Activated CD8-positive, alpha-beta memory T cell treated with anti-CD3 and anti-CD28 coated beads for 4 hours (primary cell): ENCODE data around the gene HNRNPA3.

Experiments used
- DNase-seq, 2 donors: peaks; one replicate each; pipeline ENCODE4 v3.0.0-alpha.2; 2020; ENCODE audit warnings: low read depth in 2 of 2

The HNRNPA3 gene

DNA sequence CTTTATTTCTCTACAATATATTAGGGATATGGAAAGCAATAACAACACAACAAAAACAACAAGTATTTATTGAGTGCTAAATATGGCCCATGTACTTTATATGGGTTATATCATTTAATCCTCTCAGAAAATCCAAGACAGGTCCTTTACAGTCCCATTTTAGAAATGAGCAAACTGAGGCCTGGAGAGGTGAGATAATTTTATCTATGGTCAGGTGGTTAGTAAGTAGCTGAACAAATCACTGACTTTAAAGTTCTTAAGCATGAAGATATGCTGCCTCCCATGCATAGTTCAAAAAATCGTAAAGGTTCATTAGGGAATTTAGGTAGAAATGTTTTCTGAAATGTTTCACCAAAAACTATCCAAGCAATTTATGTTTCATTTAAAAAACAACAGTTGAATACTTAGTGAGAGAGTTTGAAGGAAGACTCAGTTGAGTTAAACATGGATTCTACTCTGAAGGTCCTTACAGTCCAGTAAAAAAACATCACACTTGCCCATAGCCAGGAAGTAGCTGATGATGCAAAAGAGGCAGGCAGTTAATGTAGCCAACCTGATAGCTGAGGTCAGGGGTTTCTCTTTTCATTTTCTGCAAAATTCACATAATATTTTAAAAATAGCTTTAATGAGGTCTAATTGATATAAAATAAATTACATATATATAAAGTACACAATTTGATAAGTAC, 59.5 kb downstream of the HNRNPA3 start:
- DNase-seq: no peak

DNA sequence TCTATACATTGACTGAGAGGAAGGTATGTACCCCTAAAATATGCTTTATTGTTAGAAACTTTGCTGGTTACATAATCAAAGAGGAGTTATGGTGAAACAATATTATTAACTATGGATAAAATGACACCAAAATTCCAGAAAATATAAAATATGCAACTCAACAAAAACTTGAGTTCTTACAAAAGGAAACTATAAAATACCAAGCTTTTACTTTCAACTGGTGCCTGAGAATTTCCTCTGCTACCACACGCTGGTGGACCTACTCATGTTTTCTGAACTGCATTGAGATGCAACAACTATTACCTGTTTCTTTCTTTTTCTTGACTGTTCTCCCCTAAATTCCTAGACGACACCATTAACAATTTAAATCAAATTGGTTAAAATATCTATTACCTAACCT, 60.2 kb downstream of the HNRNPA3 start:
- no peak for DNase-seq

DNA sequence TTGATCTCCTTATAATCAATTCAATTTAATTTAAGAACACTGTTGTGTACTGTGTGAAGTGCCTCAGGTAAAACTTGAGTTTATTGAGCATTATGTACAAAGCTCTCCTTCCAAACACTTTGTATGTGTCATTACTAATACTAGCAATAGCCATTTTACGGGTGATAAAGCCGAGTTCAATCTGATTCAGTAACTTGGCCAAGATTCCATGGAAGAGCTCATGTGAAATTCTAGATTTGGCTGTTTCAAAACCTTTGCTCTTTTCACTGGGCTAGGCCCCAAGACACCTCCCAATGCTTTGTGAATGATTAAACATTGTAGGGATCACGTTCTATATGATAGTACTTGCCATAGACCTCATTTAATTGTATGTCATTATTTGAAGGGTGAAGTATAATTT, 60.8 kb downstream of the HNRNPA3 start:
- DNase-seq: no peak
